ENCODE measurements around the gene RABEP1.

GRCh38 chr17:5429191-5429887 lies 147.3 kb downstream of the RABEP1 start:
- TF ChIP-seq TAF1 (IDR thresholded peaks at IDR 0.05; ENCODE audit: borderline replicate concordance, insufficient read depth, low read length) (no peak), REST (IDR thresholded peaks at IDR 0.05; ENCODE audit: insufficient read depth in 1 of 2, low read depth in 2 of 2, low read length in 2 of 2) (0 out of 4 replicates have a peak, but pooled peaks have one; percentile 9 to 24)
